DMS 273 (cell line): ENCODE data around the gene URAD.
"Not testable (repeated sequence)": the region's sequence is repeated elsewhere in the genome, so short reads cannot be mapped to it uniquely, and the experiment has no call there.

ENCODE experiments used
- DNase-seq: peaks from one replicate; lab custom pipeline; 2025; ENCODE audit not compliant: unreplicated experiment; lab: John Stamatoyannopoulos, UW

Gene URAD

GRCh38 chr13:27970382-27971235, 17.9 kb downstream of the URAD start:
- DNase-seq, result no peak

- DNase-seq, result no peak
These were observed 18.6 kb downstream of the URAD start for GRCh38 chr13:27969866-27970229.

- DNase-seq, result peak; percentile 33
These were observed 19.2 kb downstream of the URAD start, which contains the start of gene CDX2 for GRCh38 chr13:27969082-27969865. CDX2 (minus strand) TSS chr13:27969315; CDS start chr13:27969006, 309 bp downstream.

- peak; percentile 59 for DNase-seq
These were observed 20.0 kb downstream of the URAD start for GRCh38 chr13:27968316-27969081.

GRCh38 chr13:27967736-27968315, 20.7 kb downstream of the URAD start:
- DNase-seq, result peak; percentile 48

GRCh38 chr13:27967203-27967735, 21.2 kb downstream of the URAD start:
- no peak for DNase-seq

- no peak for DNase-seq
These were observed 21.8 kb downstream of the URAD start for GRCh38 chr13:27966641-27967202.

GRCh38 chr13:27965740-27966640, 22.5 kb downstream of the URAD start:
- DNase-seq, result no peak

GRCh38 chr13:27965343-27965739, 23.2 kb downstream of the URAD start:
- DNase-seq, result no peak

- no peak for DNase-seq
These were observed 23.7 kb downstream of the URAD start for GRCh38 chr13:27964741-27965323.

GRCh38 chr13:27964206-27964605, 24.3 kb downstream of the URAD start:
- not testable (repeated sequence) for DNase-seq

GRCh38 chr13:27963491-27963890, 25.0 kb downstream of the URAD start:
- no peak for DNase-seq

GRCh38 chr13:27962982-27963381, 25.5 kb downstream of the URAD start:
- DNase-seq, result no peak

GRCh38 chr13:27962128-27962841, 26.2 kb downstream of the URAD start:
- no peak for DNase-seq

GRCh38 chr13:27961227-27962085, 27.0 kb downstream of the URAD start:
- no peak for DNase-seq

- peak; percentile 83 for DNase-seq
These were observed 27.9 kb downstream of the URAD start for GRCh38 chr13:27960362-27961226.
